HG02763 (cell line): ENCODE measurements around the gene FCRL3.
A peak's percentile ranks its signal among the peaks of the same experiment; 100 is the strongest.

Experiments used
- ATAC-seq: cut with Tn5 transposase; IDR thresholded peaks from one replicate; pipeline ENCODE4 v1.9.1; 2021; ENCODE audit warnings: mild to moderate bottlenecking, moderate library complexity; ENCODE audit not compliant: unreplicated experiment

The FCRL3 gene

GRCh38 chr1:157682710-157683437, 17.7 kb downstream of the FCRL3 start:
- ATAC-seq: no peak

GRCh38 chr1:157678721-157679120, 21.8 kb downstream of the FCRL3 start:
- no peak for ATAC-seq

- ATAC-seq: no peak
Measured at GRCh38 chr1:157673008-157673407, 27.6 kb downstream of the FCRL3 start.

- ATAC-seq: no peak
Measured at GRCh38 chr1:157671895-157672294, 28.7 kb downstream of the FCRL3 start.

- no peak for ATAC-seq
Measured at GRCh38 chr1:157659576-157660247, 40.9 kb downstream of the FCRL3 start.

GRCh38 chr1:157658571-157658970, 42.0 kb downstream of the FCRL3 start:
- ATAC-seq: no peak

GRCh38 chr1:157653494-157653873, 47.1 kb downstream of the FCRL3 start:
- ATAC-seq: peak; percentile 5

GRCh38 chr1:157652859-157653493, 47.6 kb downstream of the FCRL3 start:
- peak; percentile 94 for ATAC-seq

GRCh38 chr1:157648317-157648716, 52.3 kb downstream of the FCRL3 start:
- ATAC-seq: no peak

GRCh38 chr1:157646144-157646543, 54.4 kb downstream of the FCRL3 start:
- ATAC-seq: no peak

- ATAC-seq: no peak
Measured at GRCh38 chr1:157641177-157641576, 59.4 kb downstream of the FCRL3 start.

GRCh38 chr1:157639800-157640199, 60.8 kb downstream of the FCRL3 start:
- no peak for ATAC-seq

GRCh38 chr1:157628773-157629172, 71.8 kb downstream of the FCRL3 start:
- no peak for ATAC-seq
